ENCODE results near the gene P2RX7. TPM values are rescaled to one million over a fixed set of nuclear protein-coding genes. Genes with fewer than 3 reads are reported as not detected.

Gene P2RX7
- total and polyA plus RNA-seq, 9 of the 15 experiments (the other 6 are each of a cell fraction or from before 2014, with no cell fraction given), result 0.04 to 0.65 (median 0.30) TPM

GRCh38 chr12:121209624-121210572 is 77.2 kb downstream of the P2RX7 start, which contains the start of gene P2RX4 (continued):
- no peak for TF ChIP-seq SRSF1 (IDR thresholded peaks at IDR 0.05; ENCODE audit: low read depth, low read length)
- no peak for TF ChIP-seq ZNF445 (CRISPR knock-in tag; IDR thresholded peaks at IDR 0.05; ENCODE audit: low read depth)
- 0 out of 2 replicates have a peak, but pooled peaks have one; percentile 37 for TF ChIP-seq NR3C1 (CRISPR knock-in tag; IDR thresholded peaks at IDR 0.05)
- 0 out of 2 replicates have a peak, but pooled peaks have one; percentile 34 for TF ChIP-seq DPF2 (IDR thresholded peaks at IDR 0.05)
- TF ChIP-seq ZNF263 (CRISPR knock-in tag; IDR thresholded peaks at IDR 0.05; ENCODE audit: borderline replicate concordance), result no peak; the same call in 1 of the 2 replicates
- peak; percentile 90 for TF ChIP-seq ELF1 (tag; IDR thresholded peaks at IDR 0.05)
- no peak for TF ChIP-seq KLF16 (IDR thresholded peaks at IDR 0.05)
- TF ChIP-seq ZNF253 (CRISPR knock-in tag; conservative IDR thresholded peaks at IDR 0.05), result no peak
- TF ChIP-seq, protein P1, sequence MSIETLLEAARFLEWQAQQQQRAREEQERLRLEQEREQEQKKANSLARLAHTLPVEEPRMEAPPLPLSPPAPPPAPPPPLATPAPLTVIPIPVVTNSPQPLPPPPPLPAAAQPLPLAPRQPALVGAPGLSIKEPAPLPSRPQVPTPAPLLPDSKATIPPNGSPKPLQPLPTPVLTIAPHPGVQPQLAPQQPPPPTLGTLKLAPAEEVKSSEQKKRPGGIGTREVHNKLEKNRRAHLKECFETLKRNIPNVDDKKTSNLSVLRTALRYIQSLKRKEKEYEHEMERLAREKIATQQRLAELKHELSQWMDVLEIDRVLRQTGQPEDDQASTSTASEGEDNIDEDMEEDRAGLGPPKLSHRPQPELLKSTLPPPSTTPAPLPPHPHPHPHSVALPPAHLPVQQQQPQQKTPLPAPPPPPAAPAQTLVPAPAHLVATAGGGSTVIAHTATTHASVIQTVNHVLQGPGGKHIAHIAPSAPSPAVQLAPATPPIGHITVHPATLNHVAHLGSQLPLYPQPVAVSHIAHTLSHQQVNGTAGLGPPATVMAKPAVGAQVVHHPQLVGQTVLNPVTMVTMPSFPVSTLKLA (conservative IDR thresholded peaks at IDR 0.05), result peak; percentile 47 to 72; a peak in 3 of 4 replicates
- TF ChIP-seq NUFIP1 (IDR thresholded peaks at IDR 0.05; ENCODE audit: partially characterized antibody), result no peak
- TF ChIP-seq PHF8 (IDR thresholded peaks at IDR 0.05; ENCODE audit: borderline replicate concordance, low read length), result peak; percentile 99
- no peak for TF ChIP-seq ZNF140 (CRISPR knock-in tag; IDR thresholded peaks at IDR 0.05)
- TF ChIP-seq ILF3 (IDR thresholded peaks at IDR 0.05; ENCODE audit: borderline replicate concordance), result peak; percentile 72; the same call in 1 of the 2 replicates
- TF ChIP-seq, protein P2, sequence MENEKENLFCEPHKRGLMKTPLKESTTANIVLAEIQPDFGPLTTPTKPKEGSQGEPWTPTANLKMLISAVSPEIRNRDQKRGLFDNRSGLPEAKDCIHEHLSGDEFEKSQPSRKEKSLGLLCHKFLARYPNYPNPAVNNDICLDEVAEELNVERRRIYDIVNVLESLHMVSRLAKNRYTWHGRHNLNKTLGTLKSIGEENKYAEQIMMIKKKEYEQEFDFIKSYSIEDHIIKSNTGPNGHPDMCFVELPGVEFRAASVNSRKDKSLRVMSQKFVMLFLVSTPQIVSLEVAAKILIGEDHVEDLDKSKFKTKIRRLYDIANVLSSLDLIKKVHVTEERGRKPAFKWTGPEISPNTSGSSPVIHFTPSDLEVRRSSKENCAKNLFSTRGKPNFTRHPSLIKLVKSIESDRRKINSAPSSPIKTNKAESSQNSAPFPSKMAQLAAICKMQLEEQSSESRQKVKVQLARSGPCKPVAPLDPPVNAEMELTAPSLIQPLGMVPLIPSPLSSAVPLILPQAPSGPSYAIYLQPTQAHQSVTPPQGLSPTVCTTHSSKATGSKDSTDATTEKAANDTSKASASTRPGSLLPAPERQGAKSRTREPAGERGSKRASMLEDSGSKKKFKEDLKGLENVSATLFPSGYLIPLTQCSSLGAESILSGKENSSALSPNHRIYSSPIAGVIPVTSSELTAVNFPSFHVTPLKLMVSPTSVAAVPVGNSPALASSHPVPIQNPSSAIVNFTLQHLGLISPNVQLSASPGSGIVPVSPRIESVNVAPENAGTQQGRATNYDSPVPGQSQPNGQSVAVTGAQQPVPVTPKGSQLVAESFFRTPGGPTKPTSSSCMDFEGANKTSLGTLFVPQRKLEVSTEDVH (IDR thresholded peaks at IDR 0.05; ENCODE audit: low read depth, partially characterized antibody), result peak; percentile 18
- peak; percentile 73 to 94 for TF ChIP-seq NONO (IDR thresholded peaks at IDR 0.05; ENCODE audit: low read depth in 2 of 2, low read length in 1 of 2)
- peak; percentile 24; the same call in 1 of the 2 replicates for TF ChIP-seq NR2C2 (CRISPR knock-in tag; IDR thresholded peaks at IDR 0.05)
- peak; percentile 89 for TF ChIP-seq NR2C2 (tag; IDR thresholded peaks at IDR 0.05)
- TF ChIP-seq JUN (IDR thresholded peaks at IDR 0.05; ENCODE audit: borderline replicate concordance, low read depth, low read length), result peak; percentile 3; the same call in 1 of the 2 replicates
- TF ChIP-seq JUN (CRISPR knock-in tag; IDR thresholded peaks at IDR 0.05; ENCODE audit: borderline replicate concordance), result peak; percentile 78; the same call in 1 of the 2 replicates
- TF ChIP-seq HNRNPL (IDR thresholded peaks at IDR 0.05; ENCODE audit: low read depth, low read length), result no peak; the same call in 1 of the 2 replicates
- no peak for TF ChIP-seq ZNF668 (CRISPR knock-in tag; IDR thresholded peaks at IDR 0.05)
- peak; percentile 34; the same call in 1 of the 2 replicates for TF ChIP-seq JUND (IDR thresholded peaks at IDR 0.05; ENCODE audit: borderline replicate concordance, low read depth, low read length)
- peak; percentile 65; the same call in 1 of the 3 replicates for TF ChIP-seq JUND (tag; IDR thresholded peaks at IDR 0.05; ENCODE audit: borderline replicate concordance, low read depth, low read length)
